WTC11 (cell line): Measurements from ENCODE around the gene KRT72.

ENCODE experiments used
- ATF2 ChIP-seq: sonication (generic); formaldehyde crosslinking; IDR thresholded peaks from 2 replicates; pipeline ENCODE4 v1.8.1; 2022; ENCODE audit warnings: low read depth, missing genetic modification reagents, borderline replicate concordance
- CTCF ChIP-seq: fragments of 200-600 bp; IDR thresholded peaks from 2 replicates; pipeline ENCODE4 v1.8.0; 2022; ENCODE audit warnings: antibody characterized with exemption
- E2F4 ChIP-seq: sonication (generic); formaldehyde crosslinking; IDR thresholded peaks from 2 replicates; pipeline ENCODE4 v1.8.1; 2022; ENCODE audit warnings: low read depth, mild to moderate bottlenecking, moderate library complexity, missing genetic modification reagents, borderline replicate concordance
- FOXP4 ChIP-seq: sonication (generic); formaldehyde crosslinking; IDR thresholded peaks from 2 replicates; pipeline ENCODE4 v1.8.0; 2022; ENCODE audit warnings: mild to moderate bottlenecking, missing genetic modification reagents
- JUN ChIP-seq: sonication (generic); formaldehyde crosslinking; IDR thresholded peaks from 2 replicates; pipeline ENCODE4 v1.8.0; 2023; ENCODE audit warnings: mild to moderate bottlenecking, missing genetic modification reagents
- NFATC4 ChIP-seq: fragments of 250-450 bp; sonication (Bioruptor Pico); IDR thresholded peaks from 2 replicates; pipeline ENCODE4 v1.9.0; 2021; ENCODE audit warnings: mild to moderate bottlenecking
- NFYB ChIP-seq: sonication (generic); formaldehyde crosslinking; conservative IDR thresholded peaks from 2 replicates; pipeline ENCODE4 v1.8.0; 2022; ENCODE audit warnings: low read depth, missing genetic modification reagents
- NR3C1 ChIP-seq: sonication (generic); formaldehyde crosslinking; conservative IDR thresholded peaks from 2 replicates; pipeline ENCODE4 v1.8.1; 2023; ENCODE audit warnings: low read depth, mild to moderate bottlenecking, missing genetic modification reagents
- PRRX2 ChIP-seq: fragments of 250-450 bp; sonication (Bioruptor Pico); IDR thresholded peaks from 2 replicates; pipeline ENCODE4 v1.8.0; 2021; ENCODE audit warnings: mild to moderate bottlenecking
- TEAD4 ChIP-seq: sonication (generic); formaldehyde crosslinking; IDR thresholded peaks from 2 replicates; pipeline ENCODE4 v1.8.0; 2022; ENCODE audit warnings: mild to moderate bottlenecking, missing genetic modification reagents
- ZNF138 ChIP-seq: sonication (generic); formaldehyde crosslinking; conservative IDR thresholded peaks from 2 replicates; pipeline ENCODE4 v1.8.1; 2022; ENCODE audit warnings: mild to moderate bottlenecking, moderate library complexity, missing genetic modification reagents
- ZNF232 ChIP-seq: sonication (generic); formaldehyde crosslinking; IDR thresholded peaks from 2 replicates; pipeline ENCODE4 v1.8.0; 2022; ENCODE audit warnings: mild to moderate bottlenecking, missing genetic modification reagents
- ZNF671 ChIP-seq: fragments of 250-450 bp; sonication (Bioruptor Pico); IDR thresholded peaks from 2 replicates; pipeline ENCODE4 v1.8.0; 2021; ENCODE audit warnings: mild to moderate bottlenecking

GRCh38 chr12:52611080-52611468 lies 9.8 kb upstream of the KRT72 start:
- no peak for TF ChIP-seq CTCF
- no peak for TF ChIP-seq ZNF138 (CRISPR knock-in tag)
- TF ChIP-seq E2F4 = no peak
- TF ChIP-seq JUN (CRISPR knock-in tag) = no peak
- TF ChIP-seq ATF2 = no peak
- no peak for TF ChIP-seq PRRX2 (CRISPR knock-in tag)
- TF ChIP-seq NFATC4 = no peak
- no peak for TF ChIP-seq NFYB (CRISPR knock-in tag)
- TF ChIP-seq FOXP4 = no peak
- TF ChIP-seq ZNF671 (CRISPR knock-in tag) = no peak
- TF ChIP-seq NR3C1 (CRISPR knock-in tag) = no peak
- no peak for TF ChIP-seq TEAD4 (CRISPR knock-in tag)
- no peak for TF ChIP-seq ZNF232 (CRISPR knock-in tag)
